ENCODE results near the gene PJA1. TPM values are rescaled to one million over a fixed set of nuclear protein-coding genes. Genes with fewer than 3 reads are reported as not detected.

PJA1 gene
- polyA plus RNA-seq, 3 donors: 2.1 to 11.6 (median 8.8) TPM

- Histone ChIP-seq H3K79me2 (ENCODE audit: insufficient read depth, low read length) (no peaks in the 10 kb centered on the region), H3K27me3 (ENCODE audit: control insufficient read depth in 2 of 2, insufficient read depth in 2 of 2, low read length in 2 of 2) (no peaks in the 10 kb centered on the region), H3K9me3 (replicated peaks in 1 of 2; ENCODE audit: control insufficient read depth in 1 of 2, insufficient read depth in 1 of 2, low read length in 2 of 2) (no peaks in the 10 kb centered on the region), H3K9ac (ENCODE audit: insufficient read depth, low read length, poor library complexity, severe bottlenecking) (no peak overlapping the region), H3K36me3 (replicated peaks in 1 of 2; ENCODE audit: control insufficient read depth in 1 of 2, insufficient read depth in 2 of 2, low read length in 2 of 2) (no peaks in the 10 kb centered on the region), H3K27ac (ENCODE audit: low read depth in 1 of 2, low read length in 2 of 2) (no peak overlapping the region), H3K4me1 (ENCODE audit: control insufficient read depth in 1 of 2, insufficient read depth in 2 of 2, low read length in 2 of 2) (no peaks in the 10 kb centered on the region), H4K20me1 (ENCODE audit: insufficient read depth, low read length) (no peaks in the 10 kb centered on the region), H2AFZ (ENCODE audit: insufficient read depth, low read depth, low read length, poor library complexity, severe bottlenecking) (no peak overlapping the region), H3K4me3 (replicated peaks in 1 of 3; ENCODE audit: low read depth in 2 of 3, low read length in 3 of 3) (no peak overlapping the region), H3K4me2 (replicated peaks; ENCODE audit: extremely low read depth, low read length, poor library complexity, severe bottlenecking) (no peak overlapping the region)
- 100% methylated on average over 2 of the region's 11 CpGs for WGBS (ENCODE audit: insufficient coverage)
- Mint-ChIP-seq H3K36me3 (no peaks in the 10 kb centered on the region), H3K4me1 (no peaks in the 10 kb centered on the region), H3K27me3 (ENCODE audit: low read depth in 3 of 3) (peaks cover 2 to 3% (median 2%) of the 10 kb centered on the region in 3 donors), H3K9me3 (no peaks in the 10 kb centered on the region), H3K27ac (no peak overlapping the region), H3K4me3 (no peak overlapping the region)
- no peak for TF ChIP-seq CTCF (IDR thresholded peaks at IDR 0.05)
- intact Hi-C loops (cut with micrococcal nuclease): no loop called here
- no peak for DNase-seq
Measured at GRCh38 chrX:69121321-69122000, 43.8 kb downstream of the PJA1 start.

GRCh38 chrX:69120476-69120875 is 44.8 kb downstream of the PJA1 start:
- H3K9me3 ChIP-seq (replicated peaks in 1 of 2; ENCODE audit: control insufficient read depth in 1 of 2, insufficient read depth in 1 of 2, low read length in 2 of 2): no peaks in the 10 kb centered on the region
- no peak overlapping the region for H3K4me2 ChIP-seq (replicated peaks; ENCODE audit: extremely low read depth, low read length, poor library complexity, severe bottlenecking)
- no peak overlapping the region for H3K4me3 ChIP-seq (replicated peaks in 1 of 3; ENCODE audit: low read depth in 2 of 3, low read length in 3 of 3)
- H3K4me1 ChIP-seq (ENCODE audit: control insufficient read depth in 1 of 2, insufficient read depth in 2 of 2, low read length in 2 of 2): no peaks in the 10 kb centered on the region
- no peak overlapping the region for H3K27ac ChIP-seq (ENCODE audit: low read depth in 1 of 2, low read length in 2 of 2)
- Mint-ChIP-seq H3K4me1 (no peaks in the 10 kb centered on the region), H3K9me3 (no peaks in the 10 kb centered on the region), H3K27me3 (ENCODE audit: low read depth in 3 of 3) (peaks cover 0 to 2% (median 2%) of the 10 kb centered on the region in 3 donors), H3K4me3 (no peak overlapping the region), H3K27ac (no peak overlapping the region), H3K36me3 (no peaks in the 10 kb centered on the region)
- H4K20me1 ChIP-seq (ENCODE audit: insufficient read depth, low read length): no peaks in the 10 kb centered on the region
- no peak for TF ChIP-seq CTCF (IDR thresholded peaks at IDR 0.05)
- no peak overlapping the region for H2AFZ ChIP-seq (ENCODE audit: insufficient read depth, low read depth, low read length, poor library complexity, severe bottlenecking)
- no CpG with 5 or more reads among the region's 5 CpGs for WGBS (ENCODE audit: insufficient coverage)
- H3K9ac ChIP-seq (ENCODE audit: insufficient read depth, low read length, poor library complexity, severe bottlenecking): no peak overlapping the region
- no peaks in the 10 kb centered on the region for H3K36me3 ChIP-seq (replicated peaks in 1 of 2; ENCODE audit: control insufficient read depth in 1 of 2, insufficient read depth in 2 of 2, low read length in 2 of 2)
- H3K79me2 ChIP-seq (ENCODE audit: insufficient read depth, low read length): no peaks in the 10 kb centered on the region
- no peaks in the 10 kb centered on the region for H3K27me3 ChIP-seq (ENCODE audit: control insufficient read depth in 2 of 2, insufficient read depth in 2 of 2, low read length in 2 of 2)
- no peak for DNase-seq
- intact Hi-C loops (cut with micrococcal nuclease): no loop called here
